GM13977 (cell line): ENCODE measurements around the gene SLC22A17.
A peak's percentile ranks its signal among the peaks of the same experiment; 100 is the strongest.

Experiments used
- DNase-seq: peaks from one replicate; pipeline ENCODE4 v3.0.0; 2012; ENCODE audit warnings: low spot score
- in situ Hi-C: fragments of 300-500 bp; cut with MboI; formaldehyde crosslinking; loops from one replicate; pipeline ENCODE4 v1.12.0; 2022; ENCODE audit warnings: low sequenced_read_pairs, low pct_unique_long_range_greater_than_20kb, mixed read lengths, inconsistent platforms; ENCODE audit not compliant: unreplicated experiment
- TF ChIP-seq, protein P1 (sequence below): IDR thresholded peaks from 2 replicates; pipeline ENCODE4 v1.5.1; 2012; ENCODE audit warnings: mild to moderate bottlenecking, control low read depth; ENCODE audit not compliant: insufficient read depth; ENCODE audit errors: extremely low read depth, missing control alignments

Gene SLC22A17

DNA sequence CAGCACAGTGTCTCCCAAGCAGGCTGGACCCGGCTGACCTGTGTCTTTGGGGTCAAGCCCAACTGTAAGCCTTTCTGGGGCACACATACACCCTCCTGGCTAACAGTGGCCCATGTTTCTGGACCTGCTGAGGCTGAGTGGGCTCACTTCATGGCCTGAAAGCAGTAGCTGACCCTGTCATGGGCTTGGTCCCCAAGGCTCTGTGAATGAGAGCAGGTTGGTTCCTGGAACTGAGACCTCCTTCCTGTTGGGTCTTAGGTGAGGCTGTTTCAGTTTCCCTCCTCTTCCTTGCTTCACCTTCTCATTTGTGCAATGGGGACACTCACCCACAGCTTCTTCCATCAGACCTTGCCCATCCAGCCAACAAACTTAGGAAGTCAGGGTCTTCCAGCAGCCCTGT is 19.2 kb upstream of the SLC22A17 start:
- TF ChIP-seq, protein P1, sequence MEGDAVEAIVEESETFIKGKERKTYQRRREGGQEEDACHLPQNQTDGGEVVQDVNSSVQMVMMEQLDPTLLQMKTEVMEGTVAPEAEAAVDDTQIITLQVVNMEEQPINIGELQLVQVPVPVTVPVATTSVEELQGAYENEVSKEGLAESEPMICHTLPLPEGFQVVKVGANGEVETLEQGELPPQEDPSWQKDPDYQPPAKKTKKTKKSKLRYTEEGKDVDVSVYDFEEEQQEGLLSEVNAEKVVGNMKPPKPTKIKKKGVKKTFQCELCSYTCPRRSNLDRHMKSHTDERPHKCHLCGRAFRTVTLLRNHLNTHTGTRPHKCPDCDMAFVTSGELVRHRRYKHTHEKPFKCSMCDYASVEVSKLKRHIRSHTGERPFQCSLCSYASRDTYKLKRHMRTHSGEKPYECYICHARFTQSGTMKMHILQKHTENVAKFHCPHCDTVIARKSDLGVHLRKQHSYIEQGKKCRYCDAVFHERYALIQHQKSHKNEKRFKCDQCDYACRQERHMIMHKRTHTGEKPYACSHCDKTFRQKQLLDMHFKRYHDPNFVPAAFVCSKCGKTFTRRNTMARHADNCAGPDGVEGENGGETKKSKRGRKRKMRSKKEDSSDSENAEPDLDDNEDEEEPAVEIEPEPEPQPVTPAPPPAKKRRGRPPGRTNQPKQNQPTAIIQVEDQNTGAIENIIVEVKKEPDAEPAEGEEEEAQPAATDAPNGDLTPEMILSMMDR, result no peak
- no peak for DNase-seq
- in situ Hi-C loops, result no loop called here

DNA sequence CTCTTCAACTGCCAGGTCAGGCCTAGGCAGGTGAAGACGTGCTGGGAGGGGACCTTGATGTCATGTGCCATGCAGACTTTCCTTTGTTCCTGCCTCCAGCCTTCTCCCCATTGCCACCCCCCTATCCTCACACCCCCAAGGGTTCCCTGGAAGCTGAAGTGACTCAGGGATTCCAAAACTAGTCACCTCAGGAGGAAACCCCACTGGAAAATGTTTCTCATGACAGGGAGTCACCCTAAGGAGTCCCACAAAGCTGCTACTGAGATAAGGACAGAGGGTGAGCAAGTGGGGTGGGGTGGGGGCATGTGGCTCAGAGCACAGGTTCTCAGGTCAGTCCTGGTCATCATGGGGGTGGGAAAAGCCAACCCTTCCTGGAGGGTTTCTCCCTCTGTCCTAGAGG is 17.5 kb upstream of the SLC22A17 start:
- no peak for DNase-seq
- in situ Hi-C loops, result no loop called here
- TF ChIP-seq, protein P1, result no peak

DNA sequence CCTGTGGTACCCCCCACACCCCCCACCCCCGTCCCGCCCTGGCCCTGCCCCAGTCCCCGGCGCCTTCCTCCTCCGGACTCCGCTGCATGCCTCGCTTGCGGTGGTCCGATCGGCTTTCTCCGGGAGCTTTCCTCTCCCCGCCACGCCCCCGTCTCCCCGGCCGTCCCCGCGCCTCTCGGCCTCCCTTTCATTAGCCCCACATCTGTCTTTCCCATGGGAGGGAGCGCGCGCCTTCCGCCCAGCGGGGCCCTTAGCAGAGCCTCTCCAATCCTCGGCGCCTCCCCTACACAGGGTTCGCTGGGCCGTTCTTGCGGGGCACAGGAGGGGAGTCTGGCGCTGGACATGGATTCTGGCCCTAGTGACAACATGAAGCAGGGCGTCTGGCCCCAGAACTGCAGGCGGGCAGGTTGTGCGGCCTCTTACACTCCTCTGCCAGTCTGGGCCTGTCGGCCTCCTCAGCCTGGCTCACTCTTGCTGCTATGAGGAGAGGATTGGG is 13.8 kb upstream of the SLC22A17 start:
- DNase-seq, result no peak
- TF ChIP-seq, protein P1, result no peak
- in situ Hi-C loops, result no loop called here

DNA sequence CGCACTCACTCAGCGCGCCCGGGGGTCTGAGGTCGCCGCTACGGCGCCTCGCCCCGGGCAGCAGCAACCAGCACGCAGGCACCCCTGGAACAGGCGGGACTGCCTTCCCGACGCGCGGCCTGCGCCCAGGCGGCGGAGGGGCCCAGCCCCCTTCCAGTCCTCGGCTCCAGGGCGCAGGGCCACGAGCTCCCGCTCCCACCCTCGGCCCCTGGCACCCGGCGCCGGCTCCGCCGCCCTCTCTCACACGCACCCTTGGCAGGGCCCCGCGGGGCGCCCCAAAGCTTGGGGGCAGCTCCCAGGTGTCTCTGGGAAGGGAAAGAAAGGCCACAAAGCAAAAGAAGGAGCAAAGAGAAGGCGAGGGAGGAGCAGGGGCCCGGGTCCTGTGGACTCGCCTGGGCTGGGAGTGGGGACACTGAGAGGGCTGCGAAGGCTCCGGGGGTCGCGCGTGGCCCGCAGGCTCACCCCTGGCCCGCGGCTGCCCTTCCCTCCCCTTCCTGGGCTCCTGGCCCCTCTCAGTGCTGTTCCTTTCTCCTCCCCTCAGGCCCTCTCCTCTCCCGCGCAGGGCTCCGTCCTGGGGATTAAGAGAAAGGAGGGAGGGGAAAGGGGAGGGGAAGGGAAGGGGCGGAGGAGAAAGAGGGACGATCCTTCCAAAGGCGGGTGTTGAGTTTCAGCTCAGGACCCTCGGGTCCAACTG is 13.2 kb upstream of the SLC22A17 start:
- in situ Hi-C loops, result no loop called here
- DNase-seq, result no peak
- TF ChIP-seq, protein P1, result no peak

DNA sequence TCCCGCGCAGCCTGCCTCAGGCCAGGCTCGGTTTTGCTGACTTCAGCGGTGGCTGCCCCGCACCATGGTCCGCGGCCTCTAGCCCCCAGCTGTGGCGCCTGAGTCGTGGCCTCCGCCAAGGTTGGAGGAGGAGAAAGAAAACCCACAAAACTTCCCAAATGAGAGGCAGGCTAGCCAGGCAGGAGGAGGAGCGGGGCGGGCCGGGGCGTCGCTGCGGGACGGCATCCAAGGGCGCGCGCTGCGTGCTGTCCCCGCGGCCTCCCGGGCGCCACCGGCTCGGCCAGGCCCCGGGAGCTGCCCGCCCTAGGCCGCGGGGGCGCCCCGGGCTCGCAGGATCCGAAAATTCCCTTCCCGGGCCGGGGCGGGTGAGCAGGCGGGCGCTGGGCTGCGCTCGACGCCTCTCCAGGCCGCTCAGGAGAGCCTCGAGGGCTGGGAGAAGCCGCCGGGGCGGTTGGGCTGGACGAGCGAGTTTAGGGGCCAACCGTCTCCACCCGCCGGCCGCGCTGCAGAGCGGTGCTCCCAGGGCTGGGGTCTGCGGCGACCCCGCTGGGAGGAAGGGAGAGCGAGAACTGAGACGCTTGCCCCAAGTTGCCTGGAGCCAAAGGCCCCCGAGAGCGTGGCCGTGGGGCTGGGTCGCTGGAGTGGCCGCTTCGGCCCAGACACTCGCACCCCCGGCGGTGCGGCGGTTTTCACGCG is 12.5 kb upstream of the SLC22A17 start, which contains the start of gene EFS:
TSS of gene EFS (minus strand) at position 137 of the 696 bp plus-strand sequence. CDS start 147 bp downstream, outside the sequence.
- peak; percentile 48 for DNase-seq
- in situ Hi-C loops, result no loop called here

DNA sequence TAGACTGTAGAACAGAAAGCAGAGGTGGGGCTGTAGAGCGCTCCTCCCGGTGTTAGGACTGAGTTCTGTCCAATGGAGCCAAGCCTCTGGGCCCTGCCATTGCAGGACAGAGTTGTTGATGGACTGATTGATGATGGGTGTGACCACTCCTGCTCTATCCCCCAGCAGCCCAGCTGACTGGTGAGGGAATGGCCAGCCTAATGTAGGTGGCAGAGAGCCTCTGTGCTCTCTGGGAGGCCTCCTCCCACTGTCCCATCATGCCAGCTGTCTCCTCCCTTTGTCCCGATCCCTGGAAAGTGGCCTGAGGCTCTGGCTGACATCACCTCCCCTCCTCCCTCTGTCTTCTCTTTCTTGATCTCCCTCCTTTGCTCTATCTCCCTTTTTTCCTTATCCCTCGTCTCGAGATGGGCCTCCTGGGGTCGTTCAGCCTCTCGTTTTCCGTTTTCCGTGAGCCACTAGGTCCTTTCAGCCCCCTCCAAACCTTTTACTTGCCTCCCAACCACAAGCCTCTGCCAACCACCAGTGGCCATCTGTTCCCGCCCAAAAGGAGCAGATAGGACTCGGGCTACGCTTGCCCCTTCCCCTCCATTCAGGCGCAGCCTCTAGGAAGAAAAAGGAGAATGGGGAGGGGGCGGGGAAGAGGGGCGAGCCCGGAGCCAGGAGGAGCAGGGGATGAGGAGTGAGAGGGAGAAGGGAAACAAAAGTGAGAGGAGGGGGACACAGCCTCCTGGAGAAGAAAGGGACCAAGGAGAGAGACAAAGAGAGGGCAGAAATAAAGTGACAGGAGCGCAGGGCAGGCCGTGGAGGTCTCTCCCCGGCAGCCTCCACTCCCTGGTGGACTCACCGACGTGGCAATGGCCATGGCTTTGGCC is 11.7 kb upstream of the SLC22A17 start:
- in situ Hi-C loops, result no loop called here
- TF ChIP-seq, protein P1, result no peak
- DNase-seq, result no peak

More for the DNA sequence above, 12.5 kb upstream of the SLC22A17 start, which contains the start of gene EFS:
- TF ChIP-seq, protein P1, result no peak
